Measurements from ENCODE around the gene STEAP4.

The STEAP4 gene

GRCh38 chr7:88314061-88314491 is 7.4 kb upstream of the STEAP4 start:
- Histone ChIP-seq H3K27ac (ENCODE audit: low read depth, low read length) (no peak overlapping the region), H3K36me3 (ENCODE audit: insufficient read depth, low read length) (no peaks in the 10 kb centered on the region), H3K4me3 (ENCODE audit: low read depth, low read length) (no peak overlapping the region)

GRCh38 chr7:88312061-88312663 is 5.5 kb upstream of the STEAP4 start:
- Histone ChIP-seq H3K36me3 (ENCODE audit: insufficient read depth, low read length) (no peaks in the 10 kb centered on the region), H3K79me2 (ENCODE audit: control insufficient read depth, insufficient read depth, low read length, unreplicated experiment) (no peaks in the 10 kb centered on the region), H3K27ac (ENCODE audit: low read depth, low read length) (peak overlapping the region; percentile 59), H3K27me3 (ENCODE audit: insufficient read depth, low read length) (no peaks in the 10 kb centered on the region), H3K4me1 (ENCODE audit: control insufficient read depth, insufficient read depth, low read length, unreplicated experiment) (peaks cover 13% of the 10 kb centered on the region), H2AFZ (ENCODE audit: low read length, unreplicated experiment) (no peak overlapping the region), H3K4me3 (ENCODE audit: low read depth, low read length) (no peak overlapping the region)

More at GRCh38 chr7:88314061-88314491, 7.4 kb upstream of the STEAP4 start:
- Histone ChIP-seq H3K27me3 (ENCODE audit: insufficient read depth, low read length) (no peaks in the 10 kb centered on the region), H2AFZ (ENCODE audit: low read length, unreplicated experiment) (no peak overlapping the region), H3K79me2 (ENCODE audit: control insufficient read depth, insufficient read depth, low read length, unreplicated experiment) (no peaks in the 10 kb centered on the region), H3K4me1 (ENCODE audit: control insufficient read depth, insufficient read depth, low read length, unreplicated experiment) (peaks cover 13% of the 10 kb centered on the region)

GRCh38 chr7:88311675-88312036 is 5.0 kb upstream of the STEAP4 start:
- Histone ChIP-seq H3K79me2 (ENCODE audit: control insufficient read depth, insufficient read depth, low read length, unreplicated experiment) (no peaks in the 10 kb centered on the region), H3K4me1 (ENCODE audit: control insufficient read depth, insufficient read depth, low read length, unreplicated experiment) (peaks cover 13% of the 10 kb centered on the region), H3K27me3 (ENCODE audit: insufficient read depth, low read length) (no peaks in the 10 kb centered on the region), H3K36me3 (ENCODE audit: insufficient read depth, low read length) (no peaks in the 10 kb centered on the region), H3K4me3 (ENCODE audit: low read depth, low read length) (no peak overlapping the region), H2AFZ (ENCODE audit: low read length, unreplicated experiment) (no peak overlapping the region), H3K27ac (ENCODE audit: low read depth, low read length) (peak overlapping the region; percentile 59)

GRCh38 chr7:88310956-88311674 is 4.4 kb upstream of the STEAP4 start:
- Histone ChIP-seq H2AFZ (ENCODE audit: low read length, unreplicated experiment) (no peak overlapping the region), H3K27ac (ENCODE audit: low read depth, low read length) (peak overlapping the region; percentile 59), H3K4me1 (ENCODE audit: control insufficient read depth, insufficient read depth, low read length, unreplicated experiment) (peaks cover 13% of the 10 kb centered on the region), H3K36me3 (ENCODE audit: insufficient read depth, low read length) (no peaks in the 10 kb centered on the region), H3K79me2 (ENCODE audit: control insufficient read depth, insufficient read depth, low read length, unreplicated experiment) (no peaks in the 10 kb centered on the region), H3K4me3 (ENCODE audit: low read depth, low read length) (no peak overlapping the region), H3K27me3 (ENCODE audit: insufficient read depth, low read length) (no peaks in the 10 kb centered on the region)

- Histone ChIP-seq H3K4me3 (ENCODE audit: low read depth, low read length) (no peak overlapping the region), H3K27ac (ENCODE audit: low read depth, low read length) (no peak overlapping the region), H3K36me3 (ENCODE audit: insufficient read depth, low read length) (no peaks in the 10 kb centered on the region), H3K4me1 (ENCODE audit: control insufficient read depth, insufficient read depth, low read length, unreplicated experiment) (peaks cover 13% of the 10 kb centered on the region), H2AFZ (ENCODE audit: low read length, unreplicated experiment) (no peak overlapping the region), H3K27me3 (ENCODE audit: insufficient read depth, low read length) (no peaks in the 10 kb centered on the region), H3K79me2 (ENCODE audit: control insufficient read depth, insufficient read depth, low read length, unreplicated experiment) (no peaks in the 10 kb centered on the region)
Observed at GRCh38 chr7:88309819-88310218, 3.1 kb upstream of the STEAP4 start.

GRCh38 chr7:88307823-88308222 is 1.1 kb upstream of the STEAP4 start:
- no peak overlapping the region for H3K4me3 ChIP-seq (ENCODE audit: low read depth, low read length)
- peaks cover 13% of the 10 kb centered on the region for H3K4me1 ChIP-seq (ENCODE audit: control insufficient read depth, insufficient read depth, low read length, unreplicated experiment)
- no peak overlapping the region for H3K27ac ChIP-seq (ENCODE audit: low read depth, low read length)
- H3K36me3 ChIP-seq (ENCODE audit: insufficient read depth, low read length) = no peaks in the 10 kb centered on the region
- H2AFZ ChIP-seq (ENCODE audit: low read length, unreplicated experiment) = no peak overlapping the region
- H3K79me2 ChIP-seq (ENCODE audit: control insufficient read depth, insufficient read depth, low read length, unreplicated experiment) = no peaks in the 10 kb centered on the region
- H3K27me3 ChIP-seq (ENCODE audit: insufficient read depth, low read length) = no peaks in the 10 kb centered on the region

GRCh38 chr7:88307412-88307811 is 718 bp upstream of the STEAP4 start:
- no peaks in the 10 kb centered on the region for H3K79me2 ChIP-seq (ENCODE audit: control insufficient read depth, insufficient read depth, low read length, unreplicated experiment)
- no peaks in the 10 kb centered on the region for H3K36me3 ChIP-seq (ENCODE audit: insufficient read depth, low read length)
- no peak overlapping the region for H2AFZ ChIP-seq (ENCODE audit: low read length, unreplicated experiment)
- H3K4me3 ChIP-seq (ENCODE audit: low read depth, low read length) = no peak overlapping the region
- H3K27ac ChIP-seq (ENCODE audit: low read depth, low read length) = no peak overlapping the region
- H3K27me3 ChIP-seq (ENCODE audit: insufficient read depth, low read length) = no peaks in the 10 kb centered on the region
- H3K4me1 ChIP-seq (ENCODE audit: control insufficient read depth, insufficient read depth, low read length, unreplicated experiment) = peaks cover 13% of the 10 kb centered on the region

- Histone ChIP-seq H3K27me3 (ENCODE audit: insufficient read depth, low read length) (no peaks in the 10 kb centered on the region), H3K4me1 (ENCODE audit: control insufficient read depth, insufficient read depth, low read length, unreplicated experiment) (no peaks in the 10 kb centered on the region), H2AFZ (ENCODE audit: low read length, unreplicated experiment) (no peak overlapping the region), H3K79me2 (ENCODE audit: control insufficient read depth, insufficient read depth, low read length, unreplicated experiment) (no peaks in the 10 kb centered on the region), H3K27ac (ENCODE audit: low read depth, low read length) (no peak overlapping the region), H3K36me3 (ENCODE audit: insufficient read depth, low read length) (no peaks in the 10 kb centered on the region), H3K4me3 (ENCODE audit: low read depth, low read length) (no peak overlapping the region)
Observed at GRCh38 chr7:88305044-88305443, 1.6 kb downstream of the STEAP4 start.

- Histone ChIP-seq H3K27me3 (ENCODE audit: insufficient read depth, low read length) (no peaks in the 10 kb centered on the region), H3K27ac (ENCODE audit: low read depth, low read length) (no peak overlapping the region), H3K4me1 (ENCODE audit: control insufficient read depth, insufficient read depth, low read length, unreplicated experiment) (no peaks in the 10 kb centered on the region), H3K36me3 (ENCODE audit: insufficient read depth, low read length) (no peaks in the 10 kb centered on the region), H2AFZ (ENCODE audit: low read length, unreplicated experiment) (no peak overlapping the region), H3K4me3 (ENCODE audit: low read depth, low read length) (no peak overlapping the region), H3K79me2 (ENCODE audit: control insufficient read depth, insufficient read depth, low read length, unreplicated experiment) (no peaks in the 10 kb centered on the region)
Observed at GRCh38 chr7:88302486-88302885, 4.2 kb downstream of the STEAP4 start.

- Histone ChIP-seq H3K79me2 (ENCODE audit: control insufficient read depth, insufficient read depth, low read length, unreplicated experiment) (no peaks in the 10 kb centered on the region), H3K27ac (ENCODE audit: low read depth, low read length) (no peak overlapping the region), H3K4me3 (ENCODE audit: low read depth, low read length) (no peak overlapping the region), H3K4me1 (ENCODE audit: control insufficient read depth, insufficient read depth, low read length, unreplicated experiment) (no peaks in the 10 kb centered on the region), H3K36me3 (ENCODE audit: insufficient read depth, low read length) (no peaks in the 10 kb centered on the region), H3K27me3 (ENCODE audit: insufficient read depth, low read length) (no peaks in the 10 kb centered on the region), H2AFZ (ENCODE audit: low read length, unreplicated experiment) (no peak overlapping the region)
Observed at GRCh38 chr7:88301924-88302323, 4.8 kb downstream of the STEAP4 start.

GRCh38 chr7:88300401-88300945 is 6.2 kb downstream of the STEAP4 start:
- Histone ChIP-seq H3K36me3 (ENCODE audit: insufficient read depth, low read length) (no peaks in the 10 kb centered on the region), H3K4me3 (ENCODE audit: low read depth, low read length) (no peak overlapping the region), H3K27me3 (ENCODE audit: insufficient read depth, low read length) (no peaks in the 10 kb centered on the region), H2AFZ (ENCODE audit: low read length, unreplicated experiment) (no peak overlapping the region), H3K4me1 (ENCODE audit: control insufficient read depth, insufficient read depth, low read length, unreplicated experiment) (no peaks in the 10 kb centered on the region), H3K79me2 (ENCODE audit: control insufficient read depth, insufficient read depth, low read length, unreplicated experiment) (no peaks in the 10 kb centered on the region), H3K27ac (ENCODE audit: low read depth, low read length) (no peak overlapping the region)
